Measurements from ENCODE around the gene MXD4.

Gene MXD4

GRCh38 chr4:2261853-2262144 lies at the start of gene MXD4:
Gene MXD4 (minus strand): TSS chr4:2262109. CDS start chr4:2261980, 129 bp downstream.
- ATAC-seq, result no peak
- no peak for DNase-seq

GRCh38 chr4:2306773-2307410 lies 45.0 kb upstream of the MXD4 start:
- ATAC-seq (no peak), DNase-seq (no peak)

- DNase-seq (no peak), ATAC-seq (no peak)
These were observed 44.0 kb upstream of the MXD4 start for GRCh38 chr4:2305766-2306501.

GRCh38 chr4:2304877-2305561 lies 43.1 kb upstream of the MXD4 start:
- DNase-seq (no peak), ATAC-seq (no peak)

GRCh38 chr4:2304321-2304876 lies 42.5 kb upstream of the MXD4 start:
- DNase-seq, result no peak
- no peak for ATAC-seq

GRCh38 chr4:2303686-2304320 lies 41.9 kb upstream of the MXD4 start:
- DNase-seq (no peak), ATAC-seq (no peak)

GRCh38 chr4:2303121-2303685 lies 41.3 kb upstream of the MXD4 start:
- DNase-seq, result no peak

GRCh38 chr4:2302387-2303119 lies 40.6 kb upstream of the MXD4 start:
- no peak for ATAC-seq
- no peak for DNase-seq

More at GRCh38 chr4:2303121-2303685, 41.3 kb upstream of the MXD4 start:
- no peak for ATAC-seq

GRCh38 chr4:2301806-2302205 lies 39.9 kb upstream of the MXD4 start:
- DNase-seq, result no peak
- ATAC-seq, result no peak

- no peak for ATAC-seq
These were observed 39.3 kb upstream of the MXD4 start for GRCh38 chr4:2301225-2301642.

GRCh38 chr4:2300431-2301224 lies 38.7 kb upstream of the MXD4 start:
- no peak for ATAC-seq
- DNase-seq, result no peak

More at GRCh38 chr4:2301225-2301642, 39.3 kb upstream of the MXD4 start:
- no peak for DNase-seq

GRCh38 chr4:2299794-2300193 lies 37.9 kb upstream of the MXD4 start:
- no peak for DNase-seq
- no peak for ATAC-seq

- DNase-seq, result no peak
- ATAC-seq, result no peak
These were observed 36.7 kb upstream of the MXD4 start for GRCh38 chr4:2298532-2298991.

- DNase-seq (no peak), ATAC-seq (peak; percentile 59)
These were observed 36.0 kb upstream of the MXD4 start for GRCh38 chr4:2297606-2298531.

- DNase-seq (no peak), ATAC-seq (no peak)
These were observed 35.0 kb upstream of the MXD4 start for GRCh38 chr4:2296631-2297601.

- DNase-seq, result no peak
These were observed 34.1 kb upstream of the MXD4 start for GRCh38 chr4:2295900-2296442.

GRCh38 chr4:2295500-2295899 lies 33.6 kb upstream of the MXD4 start:
- ATAC-seq (no peak), DNase-seq (no peak)

More at GRCh38 chr4:2295900-2296442, 34.1 kb upstream of the MXD4 start:
- ATAC-seq, result no peak

GRCh38 chr4:2292646-2293108 lies 30.8 kb upstream of the MXD4 start:
- ATAC-seq, result no peak
- no peak for DNase-seq
